ENCODE data around the gene GORAB. TPM values are rescaled to one million over a fixed set of nuclear protein-coding genes. Genes with fewer than 3 reads are reported as not detected.

GORAB gene
- total and polyA plus RNA-seq, 2 donors (not counting 3 experiments of a cell fraction or from before 2014, with no cell fraction given) = 4.4 to 6.4 TPM

GRCh38 chr1:170535418-170535817, 3.5 kb downstream of the GORAB start:
- FAIRE-seq = no peak
- dilution Hi-C loops (cut with MboI; ENCODE audit: extremely low pct_ligation_motif_present, low sequenced_read_pairs) = no loop called here

GRCh38 chr1:170536924-170537551, 5.1 kb downstream of the GORAB start:
- POLR2A ChIA-PET = no interaction called here

More at GRCh38 chr1:170535418-170535817, 3.5 kb downstream of the GORAB start:
- Histone ChIP-seq H3K9me3 (replicated peaks; ENCODE audit: control insufficient read depth, insufficient read depth, low read length) (no peaks in the 10 kb centered on the region), H3K9me1 (replicated peaks; ENCODE audit: control insufficient read depth, extremely low read depth, insufficient read depth, low read length) (no peaks in the 10 kb centered on the region), H3K4me1 (ENCODE audit: control insufficient read depth, extremely low read depth, insufficient read depth, low read length) (peaks cover 17% of the 10 kb centered on the region), H3K9ac (replicated peaks; ENCODE audit: extremely low read depth, insufficient read depth, low read length) (no peak overlapping the region), H3K79me2 (ENCODE audit: control insufficient read depth, insufficient read depth, low read length) (peaks cover 37% of the 10 kb centered on the region), H3K4me2 (ENCODE audit: insufficient read depth, low read length) (no peak overlapping the region), H3K27ac (ENCODE audit: insufficient read depth, low read depth, low read length) (no peak overlapping the region), H2AFZ (ENCODE audit: low read depth, low read length) (no peak overlapping the region), H3K27me3 (ENCODE audit: control insufficient read depth in 2 of 2, insufficient read depth in 2 of 2, low read length in 2 of 2) (no peaks in the 10 kb centered on the region), H3K36me3 (ENCODE audit: control insufficient read depth in 2 of 2, extremely low read depth in 1 of 2, insufficient read depth in 2 of 2, low read length in 2 of 2) (no peaks in the 10 kb centered on the region), H4K20me1 (replicated peaks; ENCODE audit: control insufficient read depth, extremely low read depth, insufficient read depth, low read length) (no peaks in the 10 kb centered on the region), H3K4me3 (replicated peaks in 1 of 3; ENCODE audit: insufficient read depth in 1 of 3, low read depth in 1 of 3, low read length in 3 of 3) (no peak overlapping the region)
- TF ChIP-seq EZH2 (IDR thresholded peaks at IDR 0.05; ENCODE audit: borderline replicate concordance, low read depth, low read length, severe bottlenecking) = no peak
- TF ChIP-seq POLR2AphosphoS5 (IDR thresholded peaks at IDR 0.05; ENCODE audit: insufficient read depth, low read depth, low read length) = no peak
- no peak for TF ChIP-seq FOS (IDR thresholded peaks at IDR 0.05; ENCODE audit: borderline replicate concordance, insufficient read depth, low read length)
- ChIA-PET POLR2A (no interaction called here), CTCF (no interaction called here)
- BruUV-seq (replicated peaks) = no TSS peak
- no peak for DNase-seq (ENCODE audit: low read depth, low spot score)
- intact Hi-C loops (cut with micrococcal nuclease) = loop anchor here (10.0 kb wide), 2 partner anchors 461 to 611 kb away; partner anchors contain the start of gene KIFAP3

More at GRCh38 chr1:170536924-170537551, 5.1 kb downstream of the GORAB start:
- intact Hi-C loops (cut with micrococcal nuclease) = loop anchor here (10.0 kb wide), 2 partner anchors 462 to 612 kb away; partner anchors contain the start of gene KIFAP3
- H3K4me3 ChIP-seq (replicated peaks in 1 of 3; ENCODE audit: insufficient read depth in 1 of 3, low read depth in 1 of 3, low read length in 3 of 3) = no peak overlapping the region
- BruUV-seq (replicated peaks) = no TSS peak
- no peaks in the 10 kb centered on the region for H3K9me3 ChIP-seq (replicated peaks; ENCODE audit: control insufficient read depth, insufficient read depth, low read length)
- FAIRE-seq = no peak
- DNase-seq (ENCODE audit: low read depth, low spot score) = no peak
- dilution Hi-C loops (cut with MboI; ENCODE audit: extremely low pct_ligation_motif_present, low sequenced_read_pairs) = no loop called here
- CTCF ChIA-PET = no interaction called here
- no peak overlapping the region for H3K9ac ChIP-seq (replicated peaks; ENCODE audit: extremely low read depth, insufficient read depth, low read length)
- H3K4me1 ChIP-seq (ENCODE audit: control insufficient read depth, extremely low read depth, insufficient read depth, low read length) = peaks cover 13% of the 10 kb centered on the region
- no peak overlapping the region for H3K27ac ChIP-seq (ENCODE audit: insufficient read depth, low read depth, low read length)
- no peak overlapping the region for H3K4me2 ChIP-seq (ENCODE audit: insufficient read depth, low read length)
- H3K9me1 ChIP-seq (replicated peaks; ENCODE audit: control insufficient read depth, extremely low read depth, insufficient read depth, low read length) = no peaks in the 10 kb centered on the region
- TF ChIP-seq POLR2AphosphoS5 (IDR thresholded peaks at IDR 0.05; ENCODE audit: insufficient read depth, low read depth, low read length) (no peak), MAX (IDR thresholded peaks at IDR 0.05; ENCODE audit: insufficient read depth, insufficient read length) (no peak), POLR2A (IDR thresholded peaks at IDR 0.05; ENCODE audit: low read depth, low read length) (no peak), FOS (IDR thresholded peaks at IDR 0.05; ENCODE audit: borderline replicate concordance, insufficient read depth, low read length) (no peak), JUN (IDR thresholded peaks at IDR 0.05; ENCODE audit: borderline replicate concordance, insufficient read depth, insufficient read length, low read depth) (no peak), EZH2 (IDR thresholded peaks at IDR 0.05; ENCODE audit: borderline replicate concordance, low read depth, low read length, severe bottlenecking) (no peak), GATA2 (IDR thresholded peaks at IDR 0.05; ENCODE audit: insufficient read depth, insufficient read length, low read depth, low read length) (no peak), CTCF (IDR thresholded peaks at IDR 0.05; ENCODE audit: extremely low read depth in 1 of 2, insufficient read depth in 1 of 2, low read depth in 1 of 2, low read length in 2 of 2) (no peak), MYC (IDR thresholded peaks at IDR 0.05; ENCODE audit: low read depth, low read length) (no peak)
- no peaks in the 10 kb centered on the region for H3K27me3 ChIP-seq (ENCODE audit: control insufficient read depth in 2 of 2, insufficient read depth in 2 of 2, low read length in 2 of 2)
- peaks cover 37% of the 10 kb centered on the region for H3K79me2 ChIP-seq (ENCODE audit: control insufficient read depth, insufficient read depth, low read length)
- no peaks in the 10 kb centered on the region for H4K20me1 ChIP-seq (replicated peaks; ENCODE audit: control insufficient read depth, extremely low read depth, insufficient read depth, low read length)
- no peak overlapping the region for H2AFZ ChIP-seq (ENCODE audit: low read depth, low read length)
- peaks cover 0 to 2% of the 10 kb centered on the region in 2 experiments for H3K36me3 ChIP-seq (ENCODE audit: control insufficient read depth in 2 of 2, extremely low read depth in 1 of 2, insufficient read depth in 2 of 2, low read length in 2 of 2)

Measured in endothelial cell of umbilical vein (primary cell).